ENCODE results near the gene CORO2A. TPM values are rescaled to one million over a fixed set of nuclear protein-coding genes. Genes with fewer than 3 reads are reported as not detected.

The CORO2A gene
- total RNA-seq, 2 donors from 2014 or later = 1.2 to 3.1 TPM

DNA sequence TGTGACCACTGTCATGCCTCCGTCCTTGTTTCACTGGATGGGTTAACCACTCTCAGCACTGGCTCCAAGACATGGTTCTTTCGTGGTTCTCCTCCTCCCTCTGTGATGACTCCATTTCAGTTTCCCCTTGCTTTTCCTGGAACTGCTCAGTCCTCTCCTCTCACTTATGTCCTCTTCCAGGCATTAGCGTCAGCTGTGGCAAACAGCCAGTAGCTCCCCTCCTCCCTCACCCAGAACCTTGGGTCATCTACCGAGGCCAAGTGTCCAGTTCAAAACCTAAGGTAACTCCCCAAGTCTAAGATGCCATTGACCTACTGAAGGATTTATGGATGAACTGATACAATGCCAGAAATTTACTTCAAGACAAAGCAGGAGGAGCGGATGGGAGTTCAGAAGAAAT is 9.8 kb upstream of the CORO2A start:
- H3K4me3 ChIP-seq = no peak overlapping the region
- H3K9me3 ChIP-seq = no peaks in the 10 kb centered on the region
- DNase-seq (ENCODE audit: low spot score) = no peak
- TF ChIP-seq, protein P1, sequence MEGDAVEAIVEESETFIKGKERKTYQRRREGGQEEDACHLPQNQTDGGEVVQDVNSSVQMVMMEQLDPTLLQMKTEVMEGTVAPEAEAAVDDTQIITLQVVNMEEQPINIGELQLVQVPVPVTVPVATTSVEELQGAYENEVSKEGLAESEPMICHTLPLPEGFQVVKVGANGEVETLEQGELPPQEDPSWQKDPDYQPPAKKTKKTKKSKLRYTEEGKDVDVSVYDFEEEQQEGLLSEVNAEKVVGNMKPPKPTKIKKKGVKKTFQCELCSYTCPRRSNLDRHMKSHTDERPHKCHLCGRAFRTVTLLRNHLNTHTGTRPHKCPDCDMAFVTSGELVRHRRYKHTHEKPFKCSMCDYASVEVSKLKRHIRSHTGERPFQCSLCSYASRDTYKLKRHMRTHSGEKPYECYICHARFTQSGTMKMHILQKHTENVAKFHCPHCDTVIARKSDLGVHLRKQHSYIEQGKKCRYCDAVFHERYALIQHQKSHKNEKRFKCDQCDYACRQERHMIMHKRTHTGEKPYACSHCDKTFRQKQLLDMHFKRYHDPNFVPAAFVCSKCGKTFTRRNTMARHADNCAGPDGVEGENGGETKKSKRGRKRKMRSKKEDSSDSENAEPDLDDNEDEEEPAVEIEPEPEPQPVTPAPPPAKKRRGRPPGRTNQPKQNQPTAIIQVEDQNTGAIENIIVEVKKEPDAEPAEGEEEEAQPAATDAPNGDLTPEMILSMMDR (IDR thresholded peaks at IDR 0.05) = no peak
- H3K36me3 ChIP-seq = no peaks in the 10 kb centered on the region
- no peaks in the 10 kb centered on the region for H3K4me1 ChIP-seq (ENCODE audit: control insufficient read depth in 1 of 2, low read depth in 2 of 2)
- H3K27me3 ChIP-seq (replicated peaks; ENCODE audit: insufficient read depth) = no peaks in the 10 kb centered on the region
- no peak overlapping the region for H3K27ac ChIP-seq
- no peak for ATAC-seq (ENCODE audit: insufficient number of reproducible peaks, low FRiP score, low read depth)

DNA sequence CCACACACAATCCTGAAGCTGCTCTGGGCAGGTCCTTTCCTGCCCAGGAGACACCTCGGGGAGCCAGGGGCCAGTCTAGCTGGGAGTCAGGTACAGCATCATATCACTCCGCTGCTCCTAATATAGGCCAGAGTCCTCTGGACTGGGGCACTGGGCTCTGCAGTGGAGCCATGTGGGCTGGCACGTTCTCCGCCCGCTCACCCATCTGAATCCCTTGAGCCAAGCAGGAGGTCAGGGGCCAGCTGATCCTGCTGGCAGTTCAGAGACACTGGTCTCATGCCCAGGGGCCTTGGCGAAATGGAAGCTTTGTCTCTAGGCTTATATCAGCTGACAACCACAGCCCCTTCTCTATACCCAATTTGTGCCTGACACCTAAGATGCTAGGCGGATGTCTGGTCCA is 9.3 kb upstream of the CORO2A start:
- Histone ChIP-seq H3K36me3 (no peaks in the 10 kb centered on the region), H3K9me3 (no peaks in the 10 kb centered on the region), H3K4me3 (no peak overlapping the region), H3K27me3 (replicated peaks; ENCODE audit: insufficient read depth) (no peaks in the 10 kb centered on the region), H3K4me1 (ENCODE audit: control insufficient read depth in 1 of 2, low read depth in 2 of 2) (no peaks in the 10 kb centered on the region), H3K27ac (no peak overlapping the region)
- TF ChIP-seq, protein P1 (IDR thresholded peaks at IDR 0.05) = no peak
- DNase-seq (ENCODE audit: low spot score) (no peak), ATAC-seq (ENCODE audit: insufficient number of reproducible peaks, low FRiP score, low read depth) (no peak)

DNA sequence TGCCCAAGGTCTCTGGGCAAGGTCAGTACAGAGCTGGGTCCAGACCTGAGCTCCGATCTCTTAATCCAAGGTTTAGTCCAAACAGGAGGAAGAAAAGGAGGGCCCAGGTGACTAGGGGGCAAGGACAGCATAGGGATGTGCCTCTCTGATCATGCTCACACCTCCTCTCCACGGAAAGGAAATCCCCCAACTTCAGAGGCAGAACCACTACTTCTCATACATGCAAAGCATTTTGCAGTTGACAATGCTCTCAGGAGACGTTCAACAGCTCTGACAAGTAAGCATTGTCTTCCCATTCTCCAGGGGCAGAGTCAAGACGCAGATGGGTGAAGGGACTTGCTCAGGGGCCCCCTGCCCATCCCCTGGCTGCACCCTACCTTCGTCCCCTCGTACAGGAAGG is 8.7 kb upstream of the CORO2A start:
- no peaks in the 10 kb centered on the region for H3K4me1 ChIP-seq (ENCODE audit: control insufficient read depth in 1 of 2, low read depth in 2 of 2)
- H3K36me3 ChIP-seq = no peaks in the 10 kb centered on the region
- no peak overlapping the region for H3K4me3 ChIP-seq
- TF ChIP-seq, protein P1 (IDR thresholded peaks at IDR 0.05) = no peak
- no peaks in the 10 kb centered on the region for H3K9me3 ChIP-seq
- DNase-seq (ENCODE audit: low spot score) (no peak), ATAC-seq (ENCODE audit: insufficient number of reproducible peaks, low FRiP score, low read depth) (no peak)
- no peak overlapping the region for H3K27ac ChIP-seq
- H3K27me3 ChIP-seq (replicated peaks; ENCODE audit: insufficient read depth) = no peaks in the 10 kb centered on the region

DNA sequence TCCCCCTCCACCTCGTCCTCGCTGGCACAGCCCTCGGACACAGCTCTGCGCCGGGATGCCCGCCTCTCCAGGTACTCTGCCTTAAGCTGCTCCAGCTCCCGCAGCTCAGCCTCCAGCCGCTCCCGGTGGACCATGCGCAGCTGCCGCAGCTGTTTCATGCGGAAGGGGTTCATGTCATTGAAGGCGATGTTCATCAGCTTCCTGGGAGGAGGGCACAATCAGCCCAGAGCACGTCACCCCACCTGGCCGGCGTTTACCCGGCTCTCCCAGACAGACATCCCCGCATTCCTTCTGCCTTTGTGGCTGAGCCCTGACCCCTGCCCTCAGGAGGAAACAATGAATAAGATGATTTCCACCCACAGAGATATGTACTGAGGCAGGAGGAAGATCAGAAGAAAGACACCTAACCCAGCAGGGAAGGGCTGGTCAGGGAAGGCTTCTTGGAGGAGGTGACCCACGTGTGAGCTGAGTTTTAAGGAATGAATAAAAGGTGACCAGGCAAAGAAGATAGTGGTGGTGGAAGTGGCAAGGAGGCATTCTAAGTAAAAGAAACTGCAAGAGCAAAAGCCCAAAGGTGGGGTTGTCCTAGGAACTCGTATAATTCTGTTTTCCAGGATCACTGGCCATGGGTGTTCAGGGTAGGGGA is 7.1 kb upstream of the CORO2A start:
- H3K27me3 ChIP-seq (replicated peaks; ENCODE audit: insufficient read depth) = no peaks in the 10 kb centered on the region
- no peak for ATAC-seq (ENCODE audit: insufficient number of reproducible peaks, low FRiP score, low read depth)
- H3K27ac ChIP-seq = no peak overlapping the region
- no peak overlapping the region for H3K4me3 ChIP-seq
- no peaks in the 10 kb centered on the region for H3K36me3 ChIP-seq
- no peak for DNase-seq (ENCODE audit: low spot score)
- TF ChIP-seq, protein P1 (IDR thresholded peaks at IDR 0.05) = no peak
- no peaks in the 10 kb centered on the region for H3K4me1 ChIP-seq (ENCODE audit: control insufficient read depth in 1 of 2, low read depth in 2 of 2)
- no peaks in the 10 kb centered on the region for H3K9me3 ChIP-seq

DNA sequence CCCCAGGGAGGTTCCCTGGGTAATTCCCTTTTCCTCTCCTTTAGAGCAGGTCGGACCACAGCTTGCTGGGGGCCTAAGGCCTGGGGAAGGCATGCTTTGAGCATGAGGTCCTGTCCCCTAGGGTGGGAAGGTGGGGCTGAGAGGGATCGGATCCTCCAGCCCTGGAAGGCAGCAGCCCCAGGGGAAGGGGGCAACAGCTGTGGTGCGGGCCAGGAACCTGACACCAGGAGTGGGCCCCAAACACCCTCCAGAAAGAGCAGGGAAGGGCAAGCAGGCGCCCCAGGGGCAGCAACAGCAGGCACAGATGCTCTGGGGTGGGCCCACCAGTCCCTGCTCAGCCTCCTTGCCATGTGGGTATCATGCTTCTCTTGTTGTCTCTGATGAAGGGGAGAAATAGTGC is 3.2 kb upstream of the CORO2A start:
- Histone ChIP-seq H3K9me3 (no peaks in the 10 kb centered on the region), H3K4me3 (no peak overlapping the region), H3K36me3 (no peaks in the 10 kb centered on the region), H3K27me3 (replicated peaks; ENCODE audit: insufficient read depth) (no peaks in the 10 kb centered on the region), H3K4me1 (ENCODE audit: control insufficient read depth in 1 of 2, low read depth in 2 of 2) (peaks cover 3 to 7% of the 10 kb centered on the region in 2 donors), H3K27ac (no peak overlapping the region)
- ATAC-seq (ENCODE audit: insufficient number of reproducible peaks, low FRiP score, low read depth) (no peak), DNase-seq (ENCODE audit: low spot score) (no peak)
- TF ChIP-seq, protein P1 (IDR thresholded peaks at IDR 0.05) = no peak
